ENCODE measurements around the gene PRRC2B. TPM values are rescaled to one million over a fixed set of nuclear protein-coding genes. Genes with fewer than 3 reads are reported as not detected.

The PRRC2B gene
- total and polyA plus RNA-seq, 2 of the 13 experiments (the other 11 are each of a cell fraction or from before 2014, with no cell fraction given), result 20.8 to 37.4 TPM

GRCh38 chr9:131394464-131395156 lies 724 bp downstream of the PRRC2B start (continued):
- TF ChIP-seq, protein P1, sequence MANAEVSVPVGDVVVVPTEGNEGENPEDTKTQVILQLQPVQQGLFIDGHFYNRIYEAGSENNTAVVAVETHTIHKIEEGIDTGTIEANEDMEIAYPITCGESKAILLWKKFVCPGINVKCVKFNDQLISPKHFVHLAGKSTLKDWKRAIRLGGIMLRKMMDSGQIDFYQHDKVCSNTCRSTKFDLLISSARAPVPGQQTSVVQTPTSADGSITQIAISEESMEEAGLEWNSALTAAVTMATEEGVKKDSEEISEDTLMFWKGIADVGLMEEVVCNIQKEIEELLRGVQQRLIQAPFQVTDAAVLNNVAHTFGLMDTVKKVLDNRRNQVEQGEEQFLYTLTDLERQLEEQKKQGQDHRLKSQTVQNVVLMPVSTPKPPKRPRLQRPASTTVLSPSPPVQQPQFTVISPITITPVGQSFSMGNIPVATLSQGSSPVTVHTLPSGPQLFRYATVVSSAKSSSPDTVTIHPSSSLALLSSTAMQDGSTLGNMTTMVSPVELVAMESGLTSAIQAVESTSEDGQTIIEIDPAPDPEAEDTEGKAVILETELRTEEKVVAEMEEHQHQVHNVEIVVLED (CRISPR knock-in tag; IDR thresholded peaks at IDR 0.05; ENCODE audit: borderline replicate concordance), result no peak
- TF ChIP-seq NKX3-1 (CRISPR knock-in tag; IDR thresholded peaks at IDR 0.05) (no peak), ARID3A (IDR thresholded peaks at IDR 0.05; ENCODE audit: low read depth, low read length) (no peak), RBFOX2 (IDR thresholded peaks at IDR 0.05; ENCODE audit: low read depth, low read length) (peak; percentile 69), MIER2 (CRISPR knock-in tag; IDR thresholded peaks at IDR 0.05) (no peak), SAFB2 (CRISPR knock-in tag; IDR thresholded peaks at IDR 0.05; ENCODE audit: borderline replicate concordance, low read depth) (no peak), ZNF44 (CRISPR knock-in tag; IDR thresholded peaks at IDR 0.05) (no peak), ARNT (IDR thresholded peaks at IDR 0.05) (no peak), ZNF644 (CRISPR knock-in tag; IDR thresholded peaks at IDR 0.05; ENCODE audit: low read depth) (no peak), ZNF329 (CRISPR knock-in tag; IDR thresholded peaks at IDR 0.05; ENCODE audit: low read depth) (no peak), ATRX (CRISPR knock-in tag; IDR thresholded peaks at IDR 0.05; ENCODE audit: borderline replicate concordance) (no peak), AGO2 (optimal IDR thresholded peaks at IDR 0.05; ENCODE audit: low read depth, low read length) (peak; percentile 80), ZBTB42 (CRISPR knock-in tag; IDR thresholded peaks at IDR 0.05) (no peak), SKIL (CRISPR knock-in tag; IDR thresholded peaks at IDR 0.05; ENCODE audit: borderline replicate concordance) (no peak), ZNF337 (CRISPR knock-in tag; IDR thresholded peaks at IDR 0.05; ENCODE audit: borderline replicate concordance, low read depth) (no peak), TEAD3 (CRISPR knock-in tag; optimal IDR thresholded peaks at IDR 0.05; ENCODE audit: borderline replicate concordance) (no peak), GLI4 (CRISPR knock-in tag; IDR thresholded peaks at IDR 0.05; ENCODE audit: borderline replicate concordance) (no peak)
- TF ChIP-seq, protein P2, sequence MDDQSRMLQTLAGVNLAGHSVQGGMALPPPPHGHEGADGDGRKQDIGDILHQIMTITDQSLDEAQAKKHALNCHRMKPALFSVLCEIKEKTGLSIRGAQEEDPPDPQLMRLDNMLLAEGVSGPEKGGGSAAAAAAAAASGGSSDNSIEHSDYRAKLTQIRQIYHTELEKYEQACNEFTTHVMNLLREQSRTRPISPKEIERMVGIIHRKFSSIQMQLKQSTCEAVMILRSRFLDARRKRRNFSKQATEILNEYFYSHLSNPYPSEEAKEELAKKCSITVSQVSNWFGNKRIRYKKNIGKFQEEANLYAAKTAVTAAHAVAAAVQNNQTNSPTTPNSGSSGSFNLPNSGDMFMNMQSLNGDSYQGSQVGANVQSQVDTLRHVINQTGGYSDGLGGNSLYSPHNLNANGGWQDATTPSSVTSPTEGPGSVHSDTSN (CRISPR knock-in tag; IDR thresholded peaks at IDR 0.05; ENCODE audit: borderline replicate concordance), result no peak
- TF ChIP-seq, protein P3, sequence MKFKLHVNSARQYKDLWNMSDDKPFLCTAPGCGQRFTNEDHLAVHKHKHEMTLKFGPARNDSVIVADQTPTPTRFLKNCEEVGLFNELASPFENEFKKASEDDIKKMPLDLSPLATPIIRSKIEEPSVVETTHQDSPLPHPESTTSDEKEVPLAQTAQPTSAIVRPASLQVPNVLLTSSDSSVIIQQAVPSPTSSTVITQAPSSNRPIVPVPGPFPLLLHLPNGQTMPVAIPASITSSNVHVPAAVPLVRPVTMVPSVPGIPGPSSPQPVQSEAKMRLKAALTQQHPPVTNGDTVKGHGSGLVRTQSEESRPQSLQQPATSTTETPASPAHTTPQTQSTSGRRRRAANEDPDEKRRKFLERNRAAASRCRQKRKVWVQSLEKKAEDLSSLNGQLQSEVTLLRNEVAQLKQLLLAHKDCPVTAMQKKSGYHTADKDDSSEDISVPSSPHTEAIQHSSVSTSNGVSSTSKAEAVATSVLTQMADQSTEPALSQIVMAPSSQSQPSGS (CRISPR knock-in tag; IDR thresholded peaks at IDR 0.05), result no peak
- TF ChIP-seq, protein P4, sequence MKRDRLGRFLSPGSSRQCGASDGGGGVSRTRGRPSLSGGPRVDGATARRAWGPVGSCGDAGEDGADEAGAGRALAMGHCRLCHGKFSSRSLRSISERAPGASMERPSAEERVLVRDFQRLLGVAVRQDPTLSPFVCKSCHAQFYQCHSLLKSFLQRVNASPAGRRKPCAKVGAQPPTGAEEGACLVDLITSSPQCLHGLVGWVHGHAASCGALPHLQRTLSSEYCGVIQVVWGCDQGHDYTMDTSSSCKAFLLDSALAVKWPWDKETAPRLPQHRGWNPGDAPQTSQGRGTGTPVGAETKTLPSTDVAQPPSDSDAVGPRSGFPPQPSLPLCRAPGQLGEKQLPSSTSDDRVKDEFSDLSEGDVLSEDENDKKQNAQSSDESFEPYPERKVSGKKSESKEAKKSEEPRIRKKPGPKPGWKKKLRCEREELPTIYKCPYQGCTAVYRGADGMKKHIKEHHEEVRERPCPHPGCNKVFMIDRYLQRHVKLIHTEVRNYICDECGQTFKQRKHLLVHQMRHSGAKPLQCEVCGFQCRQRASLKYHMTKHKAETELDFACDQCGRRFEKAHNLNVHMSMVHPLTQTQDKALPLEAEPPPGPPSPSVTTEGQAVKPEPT (CRISPR knock-in tag; IDR thresholded peaks at IDR 0.05; ENCODE audit: low read depth), result no peak
